HEK293 (cell line): ENCODE measurements around the gene FOXF1.

Experiments
- CTCF ChIA-PET: fragments of 350-600 bp; formaldehyde crosslinking; extraction: SDS; loops from one replicate; lab custom pipeline; 2021; ENCODE audit warnings: antibody characterized with exemption; lab: Yijun Ruan, JAX
- POLR2A ChIA-PET: fragments of 300-600 bp; formaldehyde crosslinking; extraction: SDS; loops from one replicate; lab custom pipeline; 2020; ENCODE audit warnings: antibody characterized with exemption, inconsistent platforms; lab: Yijun Ruan, JAX
- H3K27ac ChIP-seq: fragments of 200-500 bp; sonication (Bioruptor generic); 2 replicates; pipeline ENCODE4 v1.5.1; 2014; ENCODE audit warnings: low read depth, low read length, control low read depth, inconsistent platforms; ENCODE audit errors: extremely low read depth
- H3K36me3 ChIP-seq, 2 experiments: fragments of 200-500 bp in 1 of 2; sonication (Bioruptor generic) in 1 of 2; 1 replicate in 1 of 2; 2 replicates in 1 of 2; pipeline ENCODE4 v1.5.1; 2014 to 2017; ENCODE audit warnings: inconsistent platforms in 2 of 2, low read length in 2 of 2; ENCODE audit not compliant: control insufficient read depth in 2 of 2, insufficient read depth in 1 of 2
- H3K4me1 ChIP-seq: fragments of 200-500 bp; sonication (Bioruptor generic); 2 replicates; pipeline ENCODE4 v1.5.1; 2014; ENCODE audit warnings: mild to moderate bottlenecking, low read length, inconsistent platforms; ENCODE audit not compliant: control insufficient read depth, insufficient read depth
- H3K4me3 ChIP-seq: 2 replicates; pipeline ENCODE4 v1.5.1; 2011; ENCODE audit warnings: low read depth, mild to moderate bottlenecking, control low read depth, low read length, moderate library complexity
- H3K9me3 ChIP-seq: fragments of 200-500 bp; sonication (Bioruptor generic); 2 replicates; pipeline ENCODE4 v1.5.1; 2014; ENCODE audit warnings: low read depth, low read length, inconsistent platforms; ENCODE audit not compliant: control insufficient read depth, insufficient read depth
- PBX3 ChIP-seq: sonication (generic); formaldehyde crosslinking; IDR thresholded peaks from 2 replicates; pipeline ENCODE4 v1.8.1; 2022; ENCODE audit warnings: mild to moderate bottlenecking, moderate library complexity, missing genetic modification reagents
- PRDM4 ChIP-seq: fragments of 450-650 bp; formaldehyde crosslinking; IDR thresholded peaks from 2 replicates; pipeline ENCODE4 v1.5.1; 2017; ENCODE audit warnings: missing biosample characterization, missing genetic modification characterization
- SP7 ChIP-seq: fragments of 450-650 bp; formaldehyde crosslinking; IDR thresholded peaks from 2 replicates; pipeline ENCODE4 v1.5.1; 2016; ENCODE audit warnings: missing biosample characterization, missing genetic modification characterization
- YY2 ChIP-seq: fragments of 450-650 bp; formaldehyde crosslinking; IDR thresholded peaks from 2 replicates; pipeline ENCODE4 v1.5.1; 2016; ENCODE audit warnings: missing biosample characterization, missing genetic modification characterization
- ZFP37 ChIP-seq: fragments of 450-650 bp; formaldehyde crosslinking; IDR thresholded peaks from 2 replicates; pipeline ENCODE4 v1.5.1; 2016; ENCODE audit warnings: missing biosample characterization, missing genetic modification characterization
- ZFP41 ChIP-seq: fragments of 450-650 bp; formaldehyde crosslinking; IDR thresholded peaks from 2 replicates; pipeline ENCODE4 v1.5.1; 2016; ENCODE audit warnings: missing biosample characterization, missing genetic modification characterization, borderline replicate concordance
- ZNF133 ChIP-seq: fragments of 450-650 bp; formaldehyde crosslinking; IDR thresholded peaks from 2 replicates; pipeline ENCODE4 v1.5.1; 2016; ENCODE audit warnings: missing biosample characterization, missing genetic modification characterization
- ZNF157 ChIP-seq: fragments of 450-650 bp; formaldehyde crosslinking; IDR thresholded peaks from 2 replicates; pipeline ENCODE4 v1.5.1; 2016; ENCODE audit warnings: missing biosample characterization, missing genetic modification characterization
- ZNF174 ChIP-seq: fragments of 450-650 bp; formaldehyde crosslinking; IDR thresholded peaks from 2 replicates; pipeline ENCODE4 v1.5.0; 2017; ENCODE audit warnings: missing biosample characterization, mild to moderate bottlenecking, missing genetic modification characterization
- ZNF175 ChIP-seq: fragments of 450-650 bp; formaldehyde crosslinking; IDR thresholded peaks from 2 replicates; pipeline ENCODE4 v1.5.1; 2016; ENCODE audit warnings: missing biosample characterization, missing genetic modification characterization
- ZNF19 ChIP-seq: fragments of 450-650 bp; formaldehyde crosslinking; IDR thresholded peaks from 2 replicates; pipeline ENCODE4; 2016; ENCODE audit warnings: missing biosample characterization, missing genetic modification characterization, low read depth
- ZNF211 ChIP-seq: fragments of 450-650 bp; formaldehyde crosslinking; IDR thresholded peaks from 2 replicates; pipeline ENCODE4 v1.5.1; 2016; ENCODE audit warnings: low read depth, missing biosample characterization, missing genetic modification characterization
- ZNF248 ChIP-seq: fragments of 450-650 bp; formaldehyde crosslinking; IDR thresholded peaks from 2 replicates; pipeline ENCODE4 v1.5.1; 2017; ENCODE audit warnings: missing biosample characterization, missing genetic modification characterization
- ZNF362 ChIP-seq: fragments of 450-650 bp; formaldehyde crosslinking; IDR thresholded peaks from 2 replicates; pipeline ENCODE4 v1.5.1; 2016; ENCODE audit warnings: missing biosample characterization, missing genetic modification characterization
- ZNF473 ChIP-seq: fragments of 450-650 bp; formaldehyde crosslinking; IDR thresholded peaks from 2 replicates; pipeline ENCODE4 v1.5.1; 2017; ENCODE audit warnings: missing biosample characterization, missing genetic modification characterization
- ZNF513 ChIP-seq: fragments of 450-650 bp; IDR thresholded peaks from 2 replicates; pipeline ENCODE4 v1.5.1; 2018; ENCODE audit warnings: missing biosample characterization, missing genetic modification characterization
- ZNF549 ChIP-seq: fragments of 450-650 bp; IDR thresholded peaks from 2 replicates; pipeline ENCODE4 v1.5.1; 2018; ENCODE audit warnings: missing biosample characterization, missing genetic modification characterization, mild to moderate bottlenecking, inconsistent platforms, moderate library complexity
- ZNF621 ChIP-seq: fragments of 450-650 bp; formaldehyde crosslinking; IDR thresholded peaks from 2 replicates; pipeline ENCODE4 v1.5.1; 2017; ENCODE audit warnings: missing biosample characterization, missing genetic modification characterization
- ZNF670 ChIP-seq: fragments of 450-650 bp; formaldehyde crosslinking; IDR thresholded peaks from 2 replicates; pipeline ENCODE4 v1.5.1; 2016; ENCODE audit warnings: missing biosample characterization, missing genetic modification characterization, low read depth
- ZNF701 ChIP-seq: fragments of 450-650 bp; formaldehyde crosslinking; IDR thresholded peaks from 2 replicates; pipeline ENCODE4 v1.5.1; 2016; ENCODE audit warnings: missing biosample characterization, missing genetic modification characterization
- ZNF776 ChIP-seq: fragments of 450-650 bp; formaldehyde crosslinking; IDR thresholded peaks from 2 replicates; pipeline ENCODE4 v1.5.0; 2017; ENCODE audit warnings: missing biosample characterization, missing genetic modification characterization, borderline replicate concordance
- ZNF785 ChIP-seq: fragments of 450-650 bp; formaldehyde crosslinking; IDR thresholded peaks from 2 replicates; pipeline ENCODE4 v1.5.1; 2016; ENCODE audit warnings: missing biosample characterization, missing genetic modification characterization
- ZSCAN16 ChIP-seq: fragments of 450-650 bp; formaldehyde crosslinking; IDR thresholded peaks from 2 replicates; pipeline ENCODE4 v1.5.1; 2016; ENCODE audit warnings: missing biosample characterization, missing genetic modification characterization
- ZSCAN5A ChIP-seq: fragments of 450-650 bp; formaldehyde crosslinking; IDR thresholded peaks from 2 replicates; pipeline ENCODE4 v1.5.1; 2016; ENCODE audit warnings: missing biosample characterization, missing genetic modification characterization
- TF ChIP-seq, protein P1 (sequence below): fragments of 450-650 bp; formaldehyde crosslinking; IDR thresholded peaks from 2 replicates; pipeline ENCODE4 v1.5.1; 2016; ENCODE audit warnings: missing biosample characterization, missing genetic modification characterization

The FOXF1 gene

DNA sequence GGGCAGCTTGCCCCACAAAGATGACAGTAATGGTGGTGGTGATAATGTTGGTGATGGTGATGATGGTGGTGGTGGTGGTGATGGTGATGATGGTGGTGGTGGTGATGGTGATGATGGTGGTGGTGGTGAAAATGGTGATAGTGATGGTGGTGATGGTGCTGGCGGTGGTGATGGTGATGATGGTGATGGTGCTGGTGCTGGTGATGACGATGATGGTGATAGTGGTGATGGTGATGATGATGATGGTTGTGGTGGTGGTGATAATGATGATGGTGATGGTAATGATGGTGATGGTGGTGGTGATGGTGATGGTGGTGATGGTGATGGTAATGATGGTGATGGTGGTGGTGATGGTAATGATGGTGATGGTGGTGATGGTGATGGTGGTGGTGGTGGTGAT, 46.3 kb upstream of the FOXF1 start:
- Histone ChIP-seq H3K27ac (no peak overlapping the region), H3K4me1 (no peaks in the 10 kb centered on the region), H3K9me3 (no peaks in the 10 kb centered on the region), H3K4me3 (no peak overlapping the region), H3K36me3 (no peaks in the 10 kb centered on the region)
- no peak for TF ChIP-seq ZNF174 (tag by site-specific recombination)
- no peak for TF ChIP-seq ZNF175
- 0 out of 2 replicates have a peak, but pooled peaks have one; percentile 49 for TF ChIP-seq ZNF670 (tag by site-specific recombination)
- no peak for TF ChIP-seq PRDM4 (tag by site-specific recombination)
- TF ChIP-seq ZNF362, result no peak
- TF ChIP-seq ZNF473 (tag by site-specific recombination), result no peak
- no peak for TF ChIP-seq ZNF785 (tag by site-specific recombination)
- TF ChIP-seq PBX3, result no peak
- no peak for TF ChIP-seq ZNF701
- 0 out of 2 replicates have a peak, but pooled peaks have one; percentile 26 for TF ChIP-seq ZNF133 (tag by site-specific recombination)
- TF ChIP-seq ZNF621 (tag by site-specific recombination), result 0 out of 2 replicates have a peak, but pooled peaks have one; percentile 51
- peak; percentile 38; the same call in 1 of the 2 replicates for TF ChIP-seq ZFP41 (tag by site-specific recombination)
- 0 out of 2 replicates have a peak, but pooled peaks have one; percentile 65 for TF ChIP-seq ZNF776 (tag by site-specific recombination)
- no peak for TF ChIP-seq ZFP37
- TF ChIP-seq ZSCAN5A (tag by site-specific recombination), result no peak
- TF ChIP-seq ZNF211 (tag by site-specific recombination), result peak; percentile 39; the same call in 1 of the 2 replicates
- TF ChIP-seq ZNF513, result peak; percentile 92
- no peak for TF ChIP-seq ZNF549 (tag by site-specific recombination)
- TF ChIP-seq ZNF157 (tag by site-specific recombination), result 0 out of 2 replicates have a peak, but pooled peaks have one; percentile 13
- TF ChIP-seq YY2 (tag by site-specific recombination), result peak; percentile 52; the same call in 1 of the 2 replicates
- TF ChIP-seq, protein P1, sequence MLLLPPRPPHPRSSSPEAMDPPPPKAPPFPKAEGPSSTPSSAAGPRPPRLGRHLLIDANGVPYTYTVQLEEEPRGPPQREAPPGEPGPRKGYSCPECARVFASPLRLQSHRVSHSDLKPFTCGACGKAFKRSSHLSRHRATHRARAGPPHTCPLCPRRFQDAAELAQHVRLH (tag by site-specific recombination), result 0 out of 2 replicates have a peak, but pooled peaks have one; percentile 9
- no peak for TF ChIP-seq ZNF19 (tag by site-specific recombination)
- peak; percentile 51; the same call in 1 of the 2 replicates for TF ChIP-seq ZNF248 (tag by site-specific recombination)
- no peak for TF ChIP-seq ZSCAN16 (tag by site-specific recombination)
- TF ChIP-seq SP7 (tag by site-specific recombination), result no peak
- CTCF ChIA-PET, result no interaction called here
- POLR2A ChIA-PET, result no interaction called here
